GM19468 (cell line): ENCODE data around the gene AHCTF1.
"Not testable (repeated sequence)": the region's sequence is repeated elsewhere in the genome, so short reads cannot be mapped to it uniquely, and the experiment has no call there.

Experiments
- ATAC-seq: cut with Tn5 transposase; IDR thresholded peaks from one replicate; pipeline ENCODE4 v1.9.1; 2021; ENCODE audit warnings: mild to moderate bottlenecking, moderate library complexity, moderate number of reproducible peaks; ENCODE audit not compliant: unreplicated experiment; ENCODE audit errors: extremely low read depth

AHCTF1 gene

DNA sequence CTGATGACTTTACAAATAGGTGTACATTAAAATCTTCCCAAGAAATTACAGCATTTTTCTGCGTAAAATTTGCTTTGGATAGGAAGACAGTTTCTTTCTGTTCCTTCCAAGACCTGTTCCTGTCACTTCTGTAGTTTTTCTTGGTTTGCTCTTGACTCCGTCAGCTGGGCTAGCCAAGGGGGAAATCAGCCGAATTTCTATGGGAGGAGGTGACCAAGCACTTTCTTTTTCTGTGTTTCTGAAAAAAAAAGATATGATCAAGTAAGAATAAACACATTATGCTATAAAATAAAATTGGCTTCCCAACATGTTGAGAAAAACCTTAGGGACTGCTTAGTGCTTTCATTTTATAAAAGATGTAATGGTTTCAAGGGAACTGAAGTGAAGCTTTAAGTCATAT lies 91.0 kb downstream of the AHCTF1 start:
- ATAC-seq, result not testable (repeated sequence)

- no peak for ATAC-seq
These were observed 93.7 kb downstream of the AHCTF1 start for GRCh38 chr1:246838118-246838456.

GRCh38 chr1:246837418-246838117 lies 94.2 kb downstream of the AHCTF1 start:
- no peak for ATAC-seq

DNA sequence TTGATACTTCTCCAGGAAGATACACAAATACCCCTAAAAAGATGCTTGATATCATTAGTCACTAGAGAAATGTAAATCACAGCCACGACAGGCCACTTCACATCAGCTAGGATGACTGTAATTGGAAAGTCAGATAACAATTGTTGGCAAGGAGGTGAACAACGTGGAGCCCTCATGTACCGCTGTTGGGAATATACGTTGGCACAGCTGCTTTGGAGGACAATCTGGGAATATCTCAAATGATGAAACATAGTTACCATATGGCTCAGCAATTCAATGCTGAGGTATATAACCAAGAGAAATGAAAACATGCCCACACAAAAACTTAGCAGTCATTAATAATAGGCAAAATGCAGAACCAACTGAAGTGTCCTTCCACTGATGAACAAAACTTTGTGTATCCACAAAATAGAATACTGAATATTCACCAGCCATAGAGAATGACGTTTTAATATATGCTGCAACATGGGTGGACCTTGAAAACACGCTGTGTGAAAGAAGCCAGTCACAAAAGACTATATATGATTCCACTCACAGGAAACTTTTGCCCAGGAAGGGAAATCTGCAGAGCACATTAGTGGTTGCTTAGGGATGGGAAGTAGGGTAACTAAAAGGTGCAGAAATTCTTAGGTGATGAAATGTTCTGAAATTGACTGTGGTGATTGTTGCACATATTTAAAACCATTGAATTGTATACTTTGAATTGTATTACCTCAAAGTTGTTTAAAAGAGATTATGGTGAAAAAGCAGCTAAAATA lies 95.4 kb downstream of the AHCTF1 start:
- no peak for ATAC-seq

DNA sequence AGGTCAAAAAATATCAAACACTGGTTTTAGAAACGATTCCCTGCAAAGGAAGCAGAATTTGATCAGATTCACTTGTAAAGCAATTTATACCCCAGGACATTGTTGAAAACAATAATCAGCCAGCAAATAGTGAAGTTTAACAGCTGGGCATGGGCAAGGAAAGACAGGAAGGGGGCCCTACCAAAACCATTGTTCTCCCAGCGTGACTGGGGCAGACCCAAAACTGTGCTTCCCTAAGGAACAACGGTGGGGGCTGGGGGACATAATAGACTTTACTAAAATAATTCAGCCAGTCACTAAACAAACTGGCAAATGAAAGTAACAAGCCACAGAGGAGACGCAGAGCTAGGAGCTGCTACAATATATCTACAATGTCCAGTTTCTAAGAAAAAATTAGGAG lies 100.2 kb downstream of the AHCTF1 start:
- no peak for ATAC-seq

- no peak for ATAC-seq
These were observed 102.9 kb downstream of the AHCTF1 start for GRCh38 chr1:246828818-246829217.

DNA sequence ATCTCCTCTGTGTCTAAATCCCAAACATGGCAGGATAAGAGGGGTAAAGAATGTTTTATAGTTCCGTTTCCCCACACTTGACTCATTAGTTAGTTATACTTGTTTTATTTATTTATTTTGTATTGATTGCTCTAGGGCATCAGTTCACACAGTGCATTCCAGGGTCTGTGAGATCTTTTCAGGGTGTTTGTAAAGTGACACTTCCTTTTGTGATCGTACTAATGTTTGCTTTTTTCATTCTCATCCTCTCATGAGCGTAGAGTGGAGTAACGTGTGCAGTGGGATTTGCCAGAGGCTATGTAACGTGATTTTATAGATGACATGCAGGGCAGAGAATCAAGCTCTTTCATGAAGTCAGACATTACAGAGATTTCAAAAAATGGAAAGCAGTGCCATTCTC lies 104.4 kb downstream of the AHCTF1 start:
- no peak for ATAC-seq

DNA sequence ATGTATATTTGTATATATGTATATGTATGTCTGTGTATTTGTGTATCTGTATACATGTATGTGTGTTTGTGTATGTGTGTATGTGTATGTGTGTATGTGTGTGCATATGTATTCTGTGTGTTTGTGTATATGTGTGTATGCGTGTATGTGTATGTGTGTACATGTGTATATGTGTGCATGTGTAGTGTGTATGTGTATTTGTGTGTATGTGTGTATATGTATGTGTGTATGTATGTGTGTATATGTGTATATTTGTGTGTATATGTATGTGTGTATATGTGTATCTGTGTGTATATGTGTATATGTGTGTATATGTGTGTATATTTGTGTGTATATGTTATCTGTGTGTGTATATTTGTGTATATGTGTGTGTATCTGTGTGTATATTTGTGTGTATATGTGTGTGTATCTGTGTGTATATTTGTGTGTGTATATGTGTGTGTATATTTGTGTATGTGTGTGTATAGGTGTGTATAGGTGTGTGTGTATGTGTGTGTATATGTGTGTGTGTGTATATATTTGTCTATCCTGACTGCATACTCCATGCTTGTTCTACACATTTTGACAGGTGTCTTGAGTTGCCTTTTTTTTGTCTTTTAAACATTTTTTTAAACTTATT lies 106.1 kb downstream of the AHCTF1 start:
- no peak for ATAC-seq

DNA sequence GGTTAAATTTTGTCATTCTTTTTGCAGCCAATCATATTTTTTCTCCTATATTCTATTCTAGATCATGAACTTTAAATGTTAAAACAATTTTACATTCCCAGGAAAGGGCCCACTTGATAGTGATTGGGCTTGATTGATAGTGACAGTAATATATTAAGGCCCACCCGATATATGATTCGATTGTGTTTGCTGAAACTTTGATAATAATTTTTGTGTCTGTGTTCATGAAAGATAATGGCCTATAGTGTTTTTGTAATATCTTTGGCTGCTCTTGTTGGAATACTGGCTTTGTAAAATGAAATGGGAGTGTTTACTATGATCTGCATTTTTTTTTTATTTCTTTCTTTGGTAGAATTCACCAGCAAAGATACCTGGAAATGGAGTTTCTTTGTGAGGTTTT lies 107.2 kb downstream of the AHCTF1 start:
- no peak for ATAC-seq

DNA sequence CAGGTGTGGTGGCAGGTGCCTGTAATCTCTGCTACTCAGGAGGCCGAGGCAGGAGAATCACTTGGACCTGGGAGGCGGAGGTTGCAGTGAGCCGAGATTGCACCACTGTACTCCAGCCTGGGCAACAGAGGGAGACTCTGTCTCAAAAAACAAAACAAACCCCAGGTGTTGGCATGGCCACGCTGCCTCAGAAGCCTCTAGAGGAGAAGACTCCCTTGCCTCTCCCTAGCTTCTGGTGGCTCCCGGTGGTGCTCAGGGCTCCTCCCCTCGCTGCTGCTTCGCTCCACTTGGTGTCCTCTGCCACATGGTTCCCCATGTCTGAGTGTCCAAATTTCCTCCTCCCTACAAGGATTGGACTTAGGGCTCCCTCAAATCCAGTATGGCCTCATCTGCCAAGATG lies 109.6 kb downstream of the AHCTF1 start:
- ATAC-seq, result not testable (repeated sequence)

- ATAC-seq, result no peak
These were observed 111.1 kb downstream of the AHCTF1 start for GRCh38 chr1:246820666-246821065.

- ATAC-seq, result not testable (repeated sequence)
These were observed 114.0 kb downstream of the AHCTF1 start for GRCh38 chr1:246817778-246818177.

DNA sequence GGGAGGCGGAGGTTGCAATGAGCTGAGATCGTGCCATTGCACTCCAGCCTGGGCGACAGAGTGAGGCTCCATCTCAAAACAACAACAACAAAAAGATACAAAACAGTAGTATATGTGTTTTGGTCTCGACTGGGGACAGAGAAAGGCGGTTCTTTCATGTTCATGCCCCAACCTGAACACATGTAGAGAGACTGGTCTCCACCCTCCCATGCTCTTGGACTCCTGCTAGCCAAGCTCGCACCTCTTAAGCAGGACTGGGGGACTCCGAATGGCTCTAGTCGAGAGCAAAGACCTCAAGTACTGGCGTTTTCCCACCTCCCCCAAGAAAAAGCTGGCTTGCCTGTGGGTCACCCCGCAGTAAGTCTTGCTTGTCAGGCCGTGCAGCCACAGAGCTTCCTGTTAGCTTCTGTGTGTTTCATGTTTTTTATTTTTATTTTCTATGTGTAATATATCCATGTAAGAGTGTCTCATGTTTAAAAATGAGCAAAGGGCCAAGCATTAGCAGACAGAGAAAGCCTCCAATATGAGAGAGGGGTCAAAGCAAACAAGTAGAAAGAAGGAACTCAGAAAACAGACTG lies 116.0 kb downstream of the AHCTF1 start:
- no peak for ATAC-seq

DNA sequence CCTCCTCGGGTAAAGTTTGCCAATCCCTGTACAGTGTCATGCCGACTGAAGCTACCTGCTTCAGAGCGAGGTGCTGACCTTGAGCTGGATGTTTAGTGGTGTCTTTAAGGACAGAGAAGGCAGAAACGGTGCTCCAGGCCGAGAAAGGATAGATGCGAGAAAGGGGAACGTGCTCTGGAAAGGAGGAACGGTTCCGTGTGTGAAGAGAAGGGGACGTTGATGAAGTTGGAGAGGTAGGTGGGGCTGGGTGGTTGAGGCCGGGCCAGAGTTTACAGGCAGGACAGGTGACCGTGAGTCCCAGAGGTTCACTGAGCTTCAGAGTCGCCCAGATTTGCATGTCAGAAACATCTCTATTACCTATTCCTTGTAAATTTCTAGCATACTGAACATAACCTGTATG lies 116.9 kb downstream of the AHCTF1 start:
- ATAC-seq, result no peak

GRCh38 chr1:246813325-246813724 lies 118.4 kb downstream of the AHCTF1 start:
- not testable (repeated sequence) for ATAC-seq

- ATAC-seq, result no peak
These were observed 119.8 kb downstream of the AHCTF1 start for GRCh38 chr1:246811985-246812384.

DNA sequence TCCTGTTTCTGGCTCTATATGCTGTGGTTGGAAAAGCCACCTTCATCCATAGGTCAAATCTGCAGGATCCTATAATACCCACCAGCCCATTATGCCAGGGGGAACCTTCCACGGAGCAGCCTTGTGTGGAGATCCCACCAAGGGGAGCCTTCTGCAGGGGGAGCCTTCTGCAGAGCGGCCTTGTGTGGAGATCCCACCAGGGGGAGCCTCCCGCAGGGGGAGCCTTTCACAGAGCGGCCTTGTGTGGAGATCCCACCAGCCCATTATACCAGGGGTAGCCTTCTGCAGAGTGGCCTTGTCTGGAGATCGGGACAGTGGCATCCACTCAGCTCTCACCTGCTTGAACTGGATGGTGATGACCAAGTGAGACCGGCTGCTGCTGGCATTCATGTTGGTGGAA lies 122.3 kb downstream of the AHCTF1 start:
- ATAC-seq, result no peak

GRCh38 chr1:246805135-246805716 lies 126.5 kb downstream of the AHCTF1 start:
- ATAC-seq, result no peak

DNA sequence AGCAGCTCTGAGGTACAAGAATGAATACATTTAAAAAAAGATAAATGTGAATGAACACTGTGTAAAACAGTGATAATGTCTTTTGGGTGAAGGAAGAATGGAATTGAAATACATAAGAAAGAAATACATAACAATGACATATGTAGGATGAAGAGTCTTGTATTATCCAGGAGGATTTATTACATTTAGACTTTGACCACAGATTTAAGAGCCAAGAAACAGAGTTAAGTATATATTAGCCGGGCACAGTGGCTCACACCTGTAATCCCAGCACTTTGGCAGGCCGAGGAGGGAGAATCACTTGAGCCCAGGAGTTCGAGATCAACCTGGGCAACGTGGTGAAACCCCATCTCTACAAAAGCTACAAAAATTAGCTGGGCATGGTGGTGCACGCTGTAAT lies 127.9 kb downstream of the AHCTF1 start:
- ATAC-seq, result no peak

- no peak for ATAC-seq
These were observed 128.4 kb downstream of the AHCTF1 start for GRCh38 chr1:246803373-246803772.
